IPS-18c (cell line): ENCODE data around the gene ANXA4.
"Not testable (repeated sequence)": the region's sequence is repeated elsewhere in the genome, so short reads cannot be mapped to it uniquely, and the experiment has no call there.

Experiments used
- H3K4me3 ChIP-seq: 2 replicates; pipeline ENCODE4 v1.7.0; 2013; ENCODE audit warnings: low read depth, mild to moderate bottlenecking, low read length, moderate library complexity; ENCODE audit not compliant: insufficient read depth
- H3K9me3 ChIP-seq: one replicate; pipeline ENCODE4 v1.6.1; 2013; ENCODE audit warnings: mild to moderate bottlenecking, low read length, moderate library complexity; ENCODE audit not compliant: control insufficient read depth, insufficient read depth

Gene ANXA4

DNA sequence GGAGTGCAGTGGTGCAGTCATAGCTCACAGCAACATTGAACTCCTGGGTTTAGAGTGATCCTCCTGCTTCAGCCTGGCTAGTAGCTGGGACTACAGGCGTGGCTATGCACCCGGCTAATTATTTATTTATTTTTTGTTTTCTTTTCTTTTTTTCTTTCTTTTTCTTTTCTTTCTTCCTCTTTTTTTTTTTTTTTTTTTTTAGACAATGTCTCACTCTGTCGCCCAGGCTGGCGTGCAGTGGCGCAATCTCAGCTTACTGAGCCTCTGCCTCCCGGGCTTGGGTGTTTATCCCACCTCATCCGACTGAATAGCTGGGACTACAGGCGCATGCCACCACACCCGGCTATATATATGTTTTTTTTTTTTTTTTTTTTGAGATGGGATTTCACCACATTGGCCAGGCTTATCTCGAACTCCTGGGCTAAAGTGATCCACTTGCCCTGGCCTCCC is 1.4 kb upstream of the ANXA4 start:
- no peaks in the 10 kb centered on the region for H3K9me3 ChIP-seq
- no peak overlapping the region; the same call in 1 of the 2 replicates for H3K4me3 ChIP-seq

DNA sequence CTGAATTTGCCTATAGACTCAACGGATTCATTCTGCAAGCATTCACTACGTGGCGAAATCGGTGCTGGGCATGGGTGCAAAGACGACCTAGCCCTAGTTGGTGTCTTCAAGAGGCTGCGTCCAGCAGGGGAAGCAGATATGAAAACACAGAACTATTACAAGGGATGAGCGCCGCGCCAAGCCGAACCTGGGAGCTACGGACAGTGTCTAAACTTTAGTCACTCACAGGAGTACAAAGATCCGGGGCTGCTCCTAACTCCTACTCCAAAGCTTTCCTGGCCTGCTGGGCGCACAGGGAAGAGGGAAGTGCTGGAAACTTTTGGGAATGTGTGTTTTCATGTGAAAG is 732 bp upstream of the ANXA4 start:
- H3K9me3 ChIP-seq: no peaks in the 10 kb centered on the region
- peak overlapping the region; percentile 73; the same call in 1 of the 2 replicates for H3K4me3 ChIP-seq

DNA sequence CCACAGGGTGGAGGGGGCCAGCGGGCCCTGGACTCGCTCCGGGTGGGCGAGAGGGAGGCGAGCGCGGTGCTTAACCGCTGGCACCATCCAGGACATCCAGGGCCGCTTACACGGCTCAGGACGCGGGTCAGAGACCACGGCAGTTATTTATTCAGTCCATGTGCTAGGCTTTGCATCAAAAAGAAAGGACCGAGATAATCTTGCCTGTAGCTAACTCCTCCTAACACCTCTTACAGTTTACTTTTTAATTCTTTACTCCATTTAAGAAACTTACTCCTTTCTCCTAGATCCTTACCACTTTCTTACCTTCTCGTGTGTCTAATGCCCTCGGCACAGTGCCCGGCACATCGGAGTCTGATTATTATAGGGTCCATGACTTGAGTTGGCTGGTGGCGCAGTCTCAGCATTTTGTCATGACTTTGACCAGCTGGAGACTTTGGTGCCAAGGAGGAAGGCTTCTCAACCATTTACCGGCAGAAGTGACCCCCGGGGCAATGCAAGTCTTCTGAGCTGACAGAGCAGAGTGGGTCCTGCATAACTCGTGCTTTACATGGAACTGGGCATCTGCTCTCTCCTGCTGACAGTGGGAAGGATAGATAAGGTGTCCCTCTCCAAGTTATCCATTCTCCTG is 503 bp downstream of the ANXA4 start:
- Histone ChIP-seq H3K9me3 (no peaks in the 10 kb centered on the region), H3K4me3 (peak overlapping the region; percentile 73)

DNA sequence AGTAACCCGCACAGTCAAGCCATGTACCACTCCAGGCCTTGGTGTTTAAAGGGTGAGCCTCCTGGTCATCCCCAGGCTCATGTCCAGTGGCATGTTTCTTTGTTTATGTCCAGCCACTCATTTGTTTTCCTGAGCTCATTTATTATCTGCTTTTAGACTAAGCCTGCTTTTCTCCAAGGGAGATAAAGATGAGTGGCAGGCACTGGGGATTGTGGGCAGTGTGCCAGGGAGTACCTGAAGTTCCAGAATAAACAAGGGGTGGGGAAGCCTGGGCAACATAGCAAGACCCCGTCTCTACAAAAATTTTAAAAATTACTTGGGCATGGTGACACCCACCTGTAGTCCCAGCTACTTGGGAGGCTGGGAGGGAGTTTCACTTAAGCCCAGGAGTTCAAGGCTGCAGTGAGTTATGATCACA is 1.9 kb downstream of the ANXA4 start:
- H3K9me3 ChIP-seq: no peaks in the 10 kb centered on the region
- no peak overlapping the region for H3K4me3 ChIP-seq

DNA sequence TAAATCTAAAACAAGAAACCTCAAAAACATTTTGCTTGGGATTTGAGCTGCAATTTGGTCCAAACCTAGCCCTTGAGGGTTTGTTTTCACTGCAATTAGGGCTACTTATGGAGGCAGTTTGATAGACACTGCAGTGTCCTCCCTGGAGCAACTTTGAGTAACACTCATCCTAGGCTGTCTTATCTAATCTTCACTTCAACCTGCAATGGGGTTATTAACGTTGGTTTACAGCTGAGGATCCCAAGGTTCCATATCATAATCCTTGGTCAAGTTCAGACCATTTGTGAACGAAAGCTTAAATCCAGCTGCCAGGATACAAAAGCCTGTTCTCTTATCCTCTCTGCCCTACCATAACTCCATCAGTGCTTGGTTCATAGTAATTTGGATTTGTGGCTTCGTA is 2.5 kb downstream of the ANXA4 start:
- Histone ChIP-seq H3K4me3 (no peak overlapping the region), H3K9me3 (no peaks in the 10 kb centered on the region)

DNA sequence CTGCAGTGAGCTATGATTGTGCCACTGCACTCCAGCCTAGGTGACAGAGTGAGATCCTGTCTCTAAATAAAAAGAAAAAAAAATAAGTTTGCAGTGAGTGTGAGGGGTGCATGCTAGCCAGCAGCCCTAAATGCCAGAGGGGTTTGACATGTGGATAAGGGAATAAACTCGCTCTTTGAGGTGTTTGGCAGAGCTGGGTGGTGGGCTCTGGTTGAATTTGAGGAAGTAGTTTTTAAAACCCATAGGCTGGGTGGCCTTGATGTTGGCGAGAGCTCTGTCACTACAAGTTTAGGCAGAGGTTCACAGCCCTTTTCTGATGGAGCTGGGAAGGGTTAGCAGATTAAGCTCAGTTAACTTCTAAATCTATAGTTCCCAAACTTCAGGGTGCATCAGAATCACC is 3.1 kb downstream of the ANXA4 start:
- no peak overlapping the region for H3K4me3 ChIP-seq
- no peaks in the 10 kb centered on the region for H3K9me3 ChIP-seq

DNA sequence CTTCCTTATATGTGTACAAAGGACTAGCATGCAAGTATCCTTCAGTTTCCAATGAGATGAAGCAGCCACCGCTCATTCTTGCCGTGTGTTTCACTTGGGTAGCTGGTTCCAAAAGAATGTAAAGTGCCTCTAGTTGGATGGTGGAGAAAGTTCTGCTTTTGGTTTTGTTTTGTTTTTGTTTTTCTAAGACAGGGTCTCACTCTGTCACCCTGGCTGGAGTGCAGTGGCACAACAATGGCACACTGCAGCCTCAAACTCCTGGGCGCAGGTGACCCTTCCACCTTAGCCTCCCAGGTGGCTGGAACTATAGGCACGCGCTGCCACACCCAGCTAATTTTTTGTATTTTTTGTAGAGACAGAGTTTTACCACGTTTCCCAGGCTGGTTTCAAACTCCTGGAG is 8.3 kb downstream of the ANXA4 start:
- Histone ChIP-seq H3K4me3 (no peak overlapping the region), H3K9me3 (no peaks in the 10 kb centered on the region)

DNA sequence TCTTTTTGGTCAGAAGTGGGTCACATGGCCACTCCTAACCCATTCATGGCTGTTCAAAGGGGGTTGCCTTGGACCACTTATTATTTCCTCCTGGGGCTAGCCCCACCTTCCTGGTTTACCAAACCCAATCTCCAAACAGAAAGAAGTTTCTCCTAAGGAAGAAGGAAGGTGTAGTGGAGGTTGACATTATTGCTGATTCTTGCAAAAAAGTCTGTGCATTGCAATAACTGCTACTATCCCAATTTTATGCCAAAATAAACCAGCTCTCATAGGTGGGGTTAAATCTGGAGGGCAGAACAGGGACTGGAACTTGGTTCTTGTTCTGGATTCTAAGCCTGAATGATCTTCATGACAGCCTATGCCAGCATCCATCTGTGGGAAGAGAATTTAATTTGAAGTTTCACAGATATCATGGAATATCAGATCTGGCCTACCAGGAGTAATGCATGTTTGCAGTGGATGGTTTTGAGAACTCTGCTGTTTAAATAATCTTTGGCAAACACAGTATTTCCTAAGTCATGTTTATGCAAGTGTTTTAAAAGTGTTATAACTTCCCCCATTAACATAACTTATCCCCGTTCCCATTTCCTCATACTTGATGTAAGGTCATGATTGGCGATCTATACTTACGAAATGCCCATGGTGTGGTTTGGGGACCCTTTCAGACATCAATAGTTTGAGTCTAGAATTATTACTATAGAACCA is 11.9 kb downstream of the ANXA4 start:
- no peak overlapping the region for H3K4me3 ChIP-seq
- H3K9me3 ChIP-seq: no peaks in the 10 kb centered on the region

DNA sequence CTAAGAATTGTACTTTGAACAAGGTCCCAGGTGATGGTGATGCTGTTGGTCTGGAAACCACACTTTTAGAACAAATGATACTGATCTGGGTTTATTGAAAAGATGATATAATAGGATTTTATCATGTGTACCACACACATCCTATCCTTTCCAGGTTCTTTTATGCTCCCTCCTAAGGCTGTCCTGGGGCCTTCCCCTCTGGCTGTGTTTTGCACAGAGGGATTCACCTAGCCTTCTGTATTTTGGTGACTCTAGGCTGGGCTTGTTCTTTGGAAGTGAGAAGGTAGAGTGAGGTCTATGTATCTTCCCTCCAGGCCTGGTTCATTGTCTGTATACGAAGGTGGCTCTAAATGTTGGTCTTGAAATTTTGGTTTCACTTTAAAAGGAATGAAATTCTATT is 12.7 kb downstream of the ANXA4 start:
- Histone ChIP-seq H3K9me3 (no peaks in the 10 kb centered on the region), H3K4me3 (no peak overlapping the region)

DNA sequence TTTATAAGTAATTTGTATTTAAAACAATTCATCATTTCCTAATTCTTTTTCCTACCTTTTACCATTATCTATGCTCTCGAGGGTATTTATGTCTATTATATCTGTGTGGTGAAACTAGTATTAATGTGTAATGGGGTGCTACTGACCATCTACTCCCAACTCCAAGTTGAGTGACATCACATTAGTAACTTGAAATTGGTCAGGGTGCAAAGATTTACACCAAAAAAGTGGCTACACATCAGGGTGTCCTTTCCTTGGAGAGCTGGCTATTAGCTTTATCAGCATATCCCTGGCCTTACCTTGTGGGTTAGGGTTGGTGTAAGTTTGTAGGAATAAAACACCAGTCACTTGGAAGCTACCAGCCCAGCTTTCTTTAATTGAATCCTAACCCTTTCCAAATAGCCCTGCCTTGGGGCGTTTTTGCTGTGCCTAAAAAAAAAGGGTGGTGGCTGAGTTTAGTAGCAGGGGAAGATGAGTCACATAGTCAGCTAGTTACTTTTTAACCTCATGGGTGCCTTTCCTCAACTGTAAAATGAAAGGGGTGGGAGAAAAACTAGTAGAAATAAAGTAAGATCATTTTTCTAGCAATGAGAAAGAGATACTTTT is 14.0 kb downstream of the ANXA4 start:
- no peaks in the 10 kb centered on the region for H3K9me3 ChIP-seq
- H3K4me3 ChIP-seq: no peak overlapping the region

DNA sequence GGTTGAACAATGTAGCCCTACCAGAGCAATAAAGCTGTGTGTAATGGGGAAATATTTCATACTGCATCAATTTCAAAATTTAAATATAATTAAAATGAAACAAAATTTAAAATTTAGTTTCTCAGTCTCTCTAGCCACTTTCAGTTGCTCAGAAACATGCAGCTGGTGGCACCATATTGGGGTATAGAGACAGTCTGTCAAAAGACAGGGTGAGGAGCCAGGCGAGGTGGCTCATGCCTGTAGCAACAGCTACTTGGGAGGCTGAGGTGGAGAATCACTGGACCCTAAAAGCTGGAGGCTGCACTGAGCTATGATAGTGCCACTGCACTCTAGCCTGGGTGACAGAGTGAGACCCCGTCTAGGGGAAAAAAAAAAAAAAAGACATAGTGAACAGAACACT is 20.1 kb downstream of the ANXA4 start:
- no peak overlapping the region for H3K4me3 ChIP-seq
- no peaks in the 10 kb centered on the region for H3K9me3 ChIP-seq

DNA sequence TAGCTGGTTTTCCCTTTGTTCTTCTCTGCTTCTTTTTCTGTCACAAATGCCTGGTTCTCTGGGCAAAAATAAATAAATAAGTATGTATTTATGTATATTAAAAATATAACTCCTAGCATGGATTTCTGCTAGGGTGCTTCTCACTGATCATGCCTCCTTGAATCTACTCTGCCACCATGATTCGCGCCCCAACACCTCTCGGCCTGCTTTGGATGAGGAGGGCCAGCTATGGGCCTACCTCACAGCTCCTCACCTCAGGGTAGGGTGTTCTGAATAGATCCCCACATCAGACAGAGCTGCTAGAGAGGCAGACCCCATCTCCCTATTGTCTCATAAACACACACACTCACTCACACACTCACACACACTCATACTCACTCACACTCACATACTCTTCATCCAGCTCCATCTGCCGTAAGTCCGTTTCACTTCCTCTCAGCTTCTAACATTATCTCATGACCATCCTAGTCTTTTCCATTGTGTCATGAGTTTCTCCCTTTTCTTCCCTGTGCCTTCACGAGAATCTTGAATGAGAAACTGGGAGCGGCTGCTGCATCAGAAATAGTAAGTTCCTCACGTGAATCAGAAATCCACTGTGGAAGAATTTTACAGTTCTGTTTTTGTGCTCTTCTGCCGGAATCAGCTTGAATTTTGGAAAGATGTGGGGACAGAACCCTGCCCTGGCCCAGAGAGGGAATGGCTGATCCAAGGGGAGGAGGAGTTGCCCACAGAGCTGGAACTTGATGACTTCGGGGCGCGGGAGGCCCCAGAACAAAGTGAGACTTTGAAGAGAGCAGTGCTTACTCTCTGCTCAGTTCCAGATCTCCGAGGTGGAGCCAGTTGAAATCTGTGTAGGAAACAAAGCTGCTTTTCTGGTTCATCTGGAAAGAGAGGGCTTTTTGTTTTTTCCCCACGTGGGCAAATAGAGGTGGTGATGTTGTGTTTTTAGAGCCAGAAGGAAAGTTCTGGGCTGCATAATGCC is 20.9 kb downstream of the ANXA4 start:
- H3K4me3 ChIP-seq: no peak overlapping the region
- no peaks in the 10 kb centered on the region for H3K9me3 ChIP-seq

DNA sequence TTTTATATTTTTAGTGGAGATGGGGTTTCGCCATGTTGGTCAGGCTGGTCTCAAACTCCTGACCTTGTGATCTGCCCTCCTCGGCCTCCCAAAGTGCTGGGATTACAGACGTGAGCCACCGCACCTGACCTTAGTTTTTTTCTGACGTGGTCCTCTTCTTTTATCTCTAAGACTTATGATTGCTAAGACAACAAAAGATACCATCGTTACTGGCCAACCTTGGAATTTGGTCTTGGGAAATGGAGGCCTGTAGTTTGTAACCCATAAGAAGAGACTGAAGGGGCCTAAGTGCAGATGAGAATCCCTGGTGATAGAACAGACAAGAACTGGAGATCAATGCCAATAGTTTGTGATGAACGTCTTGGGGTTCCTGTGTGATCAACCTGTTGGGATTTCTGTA is 21.9 kb downstream of the ANXA4 start:
- H3K4me3 ChIP-seq, H3K9me3 ChIP-seq: not testable (repeated sequence)

DNA sequence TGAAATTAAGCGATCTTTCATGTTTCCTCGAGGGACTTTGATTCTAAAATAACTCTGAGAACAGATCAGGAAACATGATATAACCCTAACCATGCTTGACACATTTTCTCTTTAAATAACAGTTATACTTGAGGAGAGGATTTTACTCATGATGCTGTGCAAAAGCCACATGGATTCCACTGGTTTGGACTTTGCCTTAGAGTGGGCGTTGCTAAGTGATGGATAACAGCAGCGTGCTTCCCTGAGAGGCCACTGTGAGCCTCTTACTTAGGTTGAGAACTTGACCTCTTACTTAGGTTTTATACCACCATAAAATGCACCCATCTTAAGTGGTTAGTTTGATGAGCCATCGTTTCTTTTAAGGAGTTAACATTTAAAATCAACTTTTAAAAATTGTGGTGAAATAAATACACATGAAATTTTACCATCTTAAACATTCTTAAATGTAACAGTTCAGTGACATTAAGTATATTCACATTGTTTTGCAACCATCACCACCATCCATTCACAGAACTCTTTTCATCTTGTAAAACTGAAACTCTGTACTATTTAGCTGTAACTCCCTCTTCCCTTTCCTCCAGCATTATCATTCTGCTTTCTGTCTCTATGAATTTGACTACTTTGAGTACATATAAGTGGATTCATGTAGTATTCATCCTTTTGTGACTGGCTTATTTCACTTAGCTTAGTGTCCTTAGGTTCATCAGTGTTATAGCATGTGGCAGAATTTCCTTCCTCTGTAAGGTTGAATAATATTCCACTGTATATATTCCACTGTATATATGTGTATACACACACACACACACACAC is 22.6 kb downstream of the ANXA4 start:
- Histone ChIP-seq H3K4me3 (no peak overlapping the region), H3K9me3 (no peaks in the 10 kb centered on the region)

DNA sequence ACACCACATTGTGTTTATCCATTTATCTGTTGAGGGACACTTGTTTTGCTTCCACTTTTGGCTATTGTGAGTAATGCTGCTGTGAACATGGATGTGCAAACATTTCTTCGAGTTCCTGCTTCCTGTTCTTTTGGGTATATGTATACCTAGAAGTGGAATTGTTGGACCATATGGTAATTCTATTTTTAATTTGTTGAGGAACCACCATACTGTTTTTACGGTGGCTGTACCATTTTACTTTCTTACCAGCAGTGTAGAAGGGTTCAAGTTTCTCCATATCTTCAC is 23.1 kb downstream of the ANXA4 start:
- Histone ChIP-seq H3K9me3 (no peaks in the 10 kb centered on the region), H3K4me3 (no peak overlapping the region)

DNA sequence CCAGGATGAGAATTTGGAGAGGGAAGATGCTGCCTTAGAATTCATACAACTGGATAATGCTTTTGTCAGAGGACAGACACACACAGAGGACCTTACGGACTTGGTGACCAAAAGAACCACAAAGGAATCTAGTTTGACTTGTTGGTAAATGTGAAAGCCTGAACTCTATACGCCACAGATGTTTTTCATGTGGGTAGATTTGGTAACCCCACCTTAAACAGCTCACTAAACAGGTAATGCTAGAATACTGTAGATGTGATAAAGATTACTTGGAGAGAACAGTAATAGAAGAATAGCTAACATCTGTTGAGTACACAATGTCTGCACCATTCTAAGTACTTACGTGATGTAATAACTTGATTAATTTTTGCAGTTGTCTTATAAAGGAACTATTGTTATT is 24.1 kb downstream of the ANXA4 start:
- Histone ChIP-seq H3K4me3 (no peak overlapping the region), H3K9me3 (no peaks in the 10 kb centered on the region)

DNA sequence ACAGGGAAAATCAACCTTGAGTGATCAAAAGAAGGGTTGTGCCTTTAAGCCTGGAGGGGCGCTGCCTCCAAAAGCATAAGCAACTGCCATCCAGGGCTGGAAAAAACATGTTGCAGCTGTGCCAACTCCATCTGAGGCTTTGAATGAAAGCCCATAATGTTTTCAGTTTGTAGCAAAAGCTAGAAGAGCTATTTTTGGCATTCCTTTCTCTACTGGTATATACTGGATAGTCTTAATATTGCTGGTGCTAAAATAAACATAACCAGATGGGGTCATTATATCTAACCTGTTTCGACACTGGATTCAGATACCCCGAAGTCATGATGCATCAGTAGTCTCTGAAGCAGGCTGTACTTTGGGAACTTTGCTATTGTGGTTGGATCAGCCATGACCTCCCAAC is 25.1 kb downstream of the ANXA4 start:
- H3K9me3 ChIP-seq: no peaks in the 10 kb centered on the region
- H3K4me3 ChIP-seq: no peak overlapping the region
